GM20431 (cell line): Measurements from ENCODE around the gene SLC10A2.
"Not testable (repeated sequence)": the region's sequence is repeated elsewhere in the genome, so short reads cannot be mapped to it uniquely, and the experiment has no call there.

Experiments
- in situ Hi-C: fragments of 300-500 bp; cut with MseI, MboI; formaldehyde crosslinking; loops from one replicate; pipeline ENCODE4 v1.15.0; 2020; ENCODE audit warnings: low sequenced_read_pairs; ENCODE audit not compliant: unreplicated experiment

The SLC10A2 gene

GRCh38 chr13:103066079-103066780 is at the start of gene SLC10A2:
Gene SLC10A2, minus strand, starts transcription at chr13:103066417. Its CDS starts 168 bp downstream, at chr13:103066249.
- in situ Hi-C loops: no loop called here

GRCh38 chr13:103107580-103107979 is 41.4 kb upstream of the SLC10A2 start:
- in situ Hi-C loops: no loop called here

GRCh38 chr13:103104340-103104739 is 38.1 kb upstream of the SLC10A2 start:
- in situ Hi-C loops: no loop called here

DNA sequence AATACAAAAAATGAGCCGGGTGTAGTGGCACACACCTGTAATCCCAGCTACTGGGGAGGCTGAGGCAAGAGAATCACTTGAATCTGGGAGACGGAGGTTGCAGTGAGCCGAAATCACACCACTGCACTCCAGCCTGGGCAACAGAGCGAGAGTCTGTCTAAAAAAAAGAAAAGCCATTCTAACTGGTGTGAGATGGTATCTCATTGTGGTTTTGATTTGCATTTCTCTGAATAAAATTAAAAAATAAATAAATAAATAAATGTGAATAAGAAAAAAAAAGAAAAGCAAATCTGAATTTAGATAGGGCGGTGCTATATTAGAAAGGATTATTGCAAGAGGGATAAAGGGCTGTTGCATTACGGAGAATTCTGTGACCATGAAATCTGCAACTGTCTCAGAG is 37.2 kb upstream of the SLC10A2 start:
- in situ Hi-C loops: not testable (repeated sequence)

DNA sequence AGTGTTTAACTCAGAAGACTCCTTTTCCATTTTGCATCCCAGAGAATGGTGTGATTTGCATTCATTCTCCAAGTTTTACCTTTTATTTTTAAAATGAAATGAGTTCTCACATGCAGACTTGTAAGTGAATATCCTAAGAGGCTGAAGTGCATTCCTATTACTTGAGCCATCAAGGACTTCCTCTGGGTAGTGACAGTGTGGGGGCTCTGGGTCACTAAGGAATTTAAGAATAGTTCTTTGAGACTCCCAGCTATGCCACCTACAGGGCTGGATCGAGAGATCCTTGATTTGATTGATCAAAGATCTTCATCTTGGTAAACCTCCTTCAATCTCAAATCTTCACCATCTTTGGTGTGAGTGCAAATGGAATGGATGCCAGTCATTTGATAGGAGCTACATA is 36.3 kb upstream of the SLC10A2 start:
- in situ Hi-C loops: no loop called here

DNA sequence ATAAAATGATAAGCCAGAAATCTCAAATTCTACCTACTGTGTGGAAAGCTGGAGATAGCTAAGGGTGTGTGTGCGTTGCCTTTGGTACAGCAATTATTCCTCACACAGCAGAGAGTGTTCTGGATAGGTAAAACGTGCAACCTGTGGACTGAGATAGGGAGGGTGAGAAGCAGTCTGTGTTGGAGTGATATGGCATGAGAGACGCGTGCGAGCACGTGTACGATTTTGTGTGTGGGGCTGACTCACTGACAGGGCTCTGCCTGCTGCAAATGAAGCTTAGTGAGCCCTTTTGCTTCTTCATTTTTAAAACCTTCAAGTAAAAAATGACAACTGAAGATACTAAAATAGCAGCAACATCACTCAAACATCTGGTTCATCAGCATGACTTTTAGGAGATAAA is 35.7 kb upstream of the SLC10A2 start:
- in situ Hi-C loops: no loop called here

DNA sequence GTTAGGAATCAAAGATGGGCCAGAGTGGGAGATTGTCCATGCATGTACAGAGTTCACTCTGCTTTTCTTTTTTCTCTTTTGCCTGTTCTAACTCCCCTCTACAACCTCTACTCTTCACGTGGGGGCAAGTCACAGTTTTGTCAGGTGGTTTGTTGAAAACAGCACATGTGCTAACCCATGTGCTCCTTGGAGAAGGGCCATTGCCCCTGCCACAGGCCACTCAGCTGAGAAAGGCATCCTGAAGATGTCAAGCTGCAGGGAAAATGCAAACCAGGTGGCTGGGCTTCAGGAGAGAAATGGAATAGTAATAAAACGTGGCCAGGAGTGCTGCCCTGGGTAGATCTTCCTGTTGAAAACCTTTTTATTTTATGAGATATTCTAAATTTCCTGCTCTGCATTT is 35.3 kb upstream of the SLC10A2 start:
- in situ Hi-C loops: no loop called here

- in situ Hi-C loops: no loop called here
Observed at GRCh38 chr13:103100830-103101229, 34.6 kb upstream of the SLC10A2 start.

DNA sequence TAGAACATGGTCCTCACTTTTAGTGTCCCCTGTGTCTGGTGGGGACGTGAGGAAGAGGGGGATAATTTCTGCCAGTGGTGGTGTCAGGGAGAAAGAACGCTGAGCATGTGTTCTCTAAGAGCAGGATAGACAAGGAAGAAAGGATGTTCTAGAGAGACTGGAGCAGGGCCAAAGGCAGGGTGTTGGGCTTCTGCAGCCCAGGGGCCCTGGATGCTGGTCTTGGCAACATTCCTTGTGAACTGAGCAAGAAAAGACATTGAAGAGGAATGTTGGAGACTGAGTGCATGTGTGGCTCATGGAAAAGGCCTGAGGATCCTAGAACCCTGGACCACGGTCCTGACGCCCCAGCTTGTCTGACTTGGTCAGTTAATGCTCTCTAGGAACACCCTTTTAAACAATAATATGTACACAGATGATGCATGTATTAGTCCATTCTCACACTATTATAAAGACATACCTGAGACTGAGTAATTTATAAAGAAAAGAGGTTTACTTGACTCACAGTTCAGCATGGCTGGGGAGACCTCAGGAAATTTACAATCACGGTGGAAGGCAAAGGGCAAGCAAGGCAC is 33.6 kb upstream of the SLC10A2 start:
- in situ Hi-C loops: no loop called here

DNA sequence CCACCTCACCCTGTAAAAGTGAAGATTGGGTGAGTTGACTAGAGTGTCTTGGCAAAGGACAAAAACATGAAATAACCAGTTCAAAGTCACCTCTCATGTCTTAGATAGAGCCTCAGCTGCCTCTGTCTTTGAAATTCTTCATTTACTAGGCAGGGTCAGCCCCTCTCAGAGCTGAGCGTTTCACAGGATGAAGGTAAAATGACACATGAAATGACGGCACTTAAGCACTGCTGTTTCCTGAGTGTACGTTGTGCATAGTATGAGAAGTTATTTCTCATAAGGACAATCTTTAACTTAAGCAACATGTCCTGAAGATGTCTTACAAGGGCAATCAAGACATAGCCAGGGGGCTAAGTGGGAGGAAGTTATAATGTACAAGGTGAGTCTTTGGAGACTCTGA is 32.3 kb upstream of the SLC10A2 start:
- in situ Hi-C loops: no loop called here

DNA sequence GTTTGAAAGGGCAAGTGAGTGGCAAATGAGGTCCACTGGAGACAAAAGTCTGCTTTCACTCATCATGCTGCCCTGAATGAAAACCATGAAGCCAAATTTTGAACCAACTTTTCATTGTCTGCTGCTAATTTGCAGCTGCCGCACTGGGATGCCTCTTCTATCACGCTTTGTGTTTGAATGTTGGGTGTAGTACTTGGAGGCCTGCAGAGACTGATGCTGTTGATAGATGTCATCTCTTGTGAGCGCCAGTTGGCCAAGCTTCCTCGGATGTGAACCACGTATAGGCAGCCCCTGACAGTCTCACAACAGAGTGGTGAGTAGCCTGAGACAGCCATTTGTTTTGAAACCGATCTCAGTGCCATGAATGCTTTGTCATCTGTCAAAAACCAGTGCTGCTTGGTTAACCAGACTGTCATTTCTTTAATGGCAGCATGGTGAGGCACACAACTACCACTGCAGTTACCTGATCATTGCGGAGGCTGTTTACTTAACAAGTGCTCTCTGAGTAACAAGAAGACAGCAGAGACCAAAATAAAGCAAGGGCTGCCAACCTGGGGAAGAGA is 31.2 kb upstream of the SLC10A2 start:
- in situ Hi-C loops: no loop called here

DNA sequence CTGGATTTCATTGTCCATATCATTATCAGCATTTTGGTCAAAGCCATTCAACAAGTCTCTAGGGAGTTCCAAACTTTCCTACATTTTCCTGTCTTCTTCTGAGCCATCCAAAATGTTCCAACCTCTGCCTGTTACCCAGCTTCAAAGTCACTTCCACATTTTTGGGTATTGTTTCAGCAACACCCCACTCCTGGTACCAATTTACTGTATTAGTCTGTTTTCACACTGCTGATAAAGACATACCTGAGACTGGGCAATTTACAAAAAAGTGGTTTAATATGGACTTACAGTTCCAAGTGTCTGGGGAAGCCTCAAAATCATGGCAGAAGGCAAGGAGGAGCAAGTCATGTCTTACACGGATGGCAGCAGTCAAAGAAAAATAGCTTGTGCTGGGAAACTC is 27.4 kb upstream of the SLC10A2 start:
- in situ Hi-C loops: not testable (repeated sequence)

GRCh38 chr13:103087275-103087674 is 21.1 kb upstream of the SLC10A2 start:
- in situ Hi-C loops: no loop called here

DNA sequence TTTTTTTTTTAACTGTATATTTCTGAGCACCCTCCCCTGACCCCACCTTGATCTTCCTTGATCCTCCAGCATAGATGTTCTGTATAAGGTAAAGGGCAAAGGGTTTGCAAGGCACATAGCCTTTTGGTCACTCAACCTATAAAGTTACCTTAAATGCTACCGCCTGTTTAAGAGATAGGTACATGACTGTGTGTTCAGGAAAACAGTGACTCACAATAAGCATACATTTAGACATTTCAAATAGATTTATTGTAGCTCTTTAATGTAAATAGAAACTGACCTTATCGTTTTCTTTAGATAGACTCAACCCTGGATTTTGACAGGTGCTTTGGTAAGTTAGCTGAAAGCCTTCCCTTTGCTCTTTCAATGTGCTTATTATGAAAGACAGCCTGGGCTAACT is 15.2 kb upstream of the SLC10A2 start:
- in situ Hi-C loops: no loop called here

DNA sequence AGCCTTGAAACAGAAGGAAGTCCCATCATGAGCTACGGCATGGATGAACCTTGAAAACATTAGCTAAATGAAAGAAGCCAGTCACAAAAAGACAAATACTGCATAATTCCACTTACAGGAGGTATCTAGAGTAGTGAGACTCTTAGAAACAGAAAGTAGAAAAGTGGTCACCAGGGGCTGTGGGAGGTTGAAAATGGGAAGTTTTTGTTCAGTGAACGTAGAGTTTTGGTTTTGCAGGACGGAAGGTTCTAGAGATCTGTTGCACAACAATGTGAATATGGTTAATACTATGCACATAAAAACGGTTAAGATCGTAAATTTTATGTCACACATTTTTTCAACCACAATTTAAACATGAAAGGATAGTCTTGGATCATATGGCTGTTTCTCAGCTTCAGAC is 11.9 kb upstream of the SLC10A2 start:
- in situ Hi-C loops: no loop called here

GRCh38 chr13:103068836-103069235 is 2.6 kb upstream of the SLC10A2 start:
- in situ Hi-C loops: no loop called here

- in situ Hi-C loops: no loop called here
Observed at GRCh38 chr13:103067751-103068555, 1.7 kb upstream of the SLC10A2 start.

DNA sequence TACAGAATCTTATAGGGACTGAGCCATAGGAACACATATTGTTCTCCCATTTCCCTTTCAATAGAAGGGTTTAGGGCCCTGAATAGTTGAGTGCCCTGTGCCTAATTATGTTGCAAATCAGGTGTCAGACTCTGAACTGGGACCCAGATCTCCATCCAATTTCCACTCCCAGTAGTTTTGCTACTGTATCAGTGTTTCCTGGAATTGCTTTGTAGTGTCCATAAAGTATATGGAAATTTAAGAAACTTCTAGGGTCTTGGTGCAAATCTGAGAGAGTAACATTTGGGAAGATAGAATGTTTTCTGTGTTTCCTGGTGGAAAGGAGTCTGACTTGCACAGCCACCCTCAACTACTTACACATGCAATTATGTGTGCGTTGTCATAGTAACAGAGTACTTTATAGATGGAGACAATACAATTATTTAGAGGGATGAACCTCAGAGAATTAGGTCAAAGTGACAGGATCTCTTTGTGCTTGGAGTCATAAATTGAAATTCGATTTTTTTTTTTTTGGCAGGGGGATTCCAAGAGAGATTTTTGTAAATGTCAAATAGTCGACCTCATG is 646 bp upstream of the SLC10A2 start:
- in situ Hi-C loops: no loop called here

GRCh38 chr13:103063376-103063775 is 2.8 kb downstream of the SLC10A2 start:
- in situ Hi-C loops: no loop called here

DNA sequence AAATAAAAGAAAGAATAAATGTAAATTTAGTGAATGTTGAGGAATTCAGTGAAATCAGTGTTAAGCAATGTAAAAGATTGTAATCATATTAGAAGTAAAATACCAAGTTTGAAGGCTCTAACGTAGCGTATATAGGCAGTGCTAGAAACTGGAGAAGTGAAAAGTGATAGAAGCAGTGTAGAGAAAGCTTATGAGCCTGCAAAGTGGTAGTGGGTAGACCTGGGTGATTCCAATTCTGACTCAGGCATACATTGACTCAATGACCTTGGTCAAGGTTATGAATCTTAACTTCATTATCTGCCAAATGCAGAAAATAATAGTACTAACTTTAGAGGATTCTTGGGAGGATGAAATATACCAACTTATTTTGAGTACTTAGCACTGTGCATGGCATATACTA is 4.1 kb downstream of the SLC10A2 start:
- in situ Hi-C loops: no loop called here

DNA sequence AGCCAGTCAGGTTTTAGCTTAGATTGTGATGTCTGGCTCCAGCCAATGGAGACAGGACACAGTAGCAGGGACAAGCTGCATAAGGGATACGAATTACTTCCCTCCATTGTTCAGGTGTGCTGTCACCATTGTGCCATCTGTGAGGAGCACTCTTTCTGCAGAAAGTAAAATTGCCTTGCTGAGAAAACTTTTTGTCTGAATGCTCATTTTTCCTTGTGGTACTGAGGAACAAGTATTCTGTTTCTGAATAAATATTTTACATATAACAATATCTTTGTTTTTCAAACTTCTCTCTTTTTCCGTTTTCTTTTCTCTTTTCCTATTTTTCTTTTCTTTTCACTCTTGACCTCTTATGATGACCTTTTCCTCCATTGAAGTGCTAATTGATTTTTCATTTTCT is 10.2 kb downstream of the SLC10A2 start:
- in situ Hi-C loops: no loop called here
